ENCODE measurements around the gene P3H3.

Gene P3H3

GRCh38 chr12:6796576-6796975 is 31.6 kb upstream of the P3H3 start:
- H3K79me2 ChIP-seq (ENCODE audit: low read length), result no peaks in the 10 kb centered on the region
- H2AFZ ChIP-seq (ENCODE audit: low read length), result no peak overlapping the region
- no peak for DNase-seq
- no peaks in the 10 kb centered on the region for H3K27me3 ChIP-seq (replicated peaks; ENCODE audit: insufficient read depth, low read length)
- no peaks in the 10 kb centered on the region for H3K9me3 ChIP-seq (replicated peaks; ENCODE audit: insufficient read depth, low read length)
- TF ChIP-seq EZH2 (optimal IDR thresholded peaks at IDR 0.05; ENCODE audit: low read depth, low read length) (no peak), EZH2phosphoT487 (IDR thresholded peaks at IDR 0.05; ENCODE audit: low read length) (no peak), CTCF (IDR thresholded peaks at IDR 0.05; ENCODE audit: low read length) (no peak)
- no peaks in the 10 kb centered on the region for H3K36me3 ChIP-seq (replicated peaks; ENCODE audit: insufficient read depth, low read length)
- no peaks in the 10 kb centered on the region for H3F3A ChIP-seq (ENCODE audit: insufficient read depth, low read length)
- no peaks in the 10 kb centered on the region for H3K9me2 ChIP-seq (replicated peaks; ENCODE audit: insufficient read depth, low read length)
- no peak overlapping the region for H3K4me2 ChIP-seq (ENCODE audit: low read depth, low read length)
- no peak overlapping the region for H3K4me3 ChIP-seq (ENCODE audit: low read length)
- H3K4me1 ChIP-seq (ENCODE audit: low read length), result no peaks in the 10 kb centered on the region
- no peak overlapping the region for H3K27ac ChIP-seq (ENCODE audit: low read length)
- H3K9ac ChIP-seq (ENCODE audit: low read length), result no peak overlapping the region
- no peaks in the 10 kb centered on the region for H4K20me1 ChIP-seq (ENCODE audit: insufficient read depth, low read length)

- Histone ChIP-seq H3K27ac (ENCODE audit: low read length) (no peak overlapping the region), H2AFZ (ENCODE audit: low read length) (no peak overlapping the region), H3K4me2 (ENCODE audit: low read depth, low read length) (no peak overlapping the region), H3K9me3 (replicated peaks; ENCODE audit: insufficient read depth, low read length) (no peaks in the 10 kb centered on the region), H3K36me3 (replicated peaks; ENCODE audit: insufficient read depth, low read length) (no peaks in the 10 kb centered on the region), H3K9me2 (replicated peaks; ENCODE audit: insufficient read depth, low read length) (no peaks in the 10 kb centered on the region), H3K27me3 (replicated peaks; ENCODE audit: insufficient read depth, low read length) (no peaks in the 10 kb centered on the region), H4K20me1 (ENCODE audit: insufficient read depth, low read length) (no peaks in the 10 kb centered on the region), H3F3A (ENCODE audit: insufficient read depth, low read length) (no peaks in the 10 kb centered on the region), H3K4me3 (ENCODE audit: low read length) (no peak overlapping the region), H3K9ac (ENCODE audit: low read length) (no peak overlapping the region), H3K79me2 (ENCODE audit: low read length) (no peaks in the 10 kb centered on the region), H3K4me1 (ENCODE audit: low read length) (no peaks in the 10 kb centered on the region)
- no peak for TF ChIP-seq EZH2 (optimal IDR thresholded peaks at IDR 0.05; ENCODE audit: low read depth, low read length)
- TF ChIP-seq EZH2phosphoT487 (IDR thresholded peaks at IDR 0.05; ENCODE audit: low read length), result no peak
- no peak for TF ChIP-seq CTCF (IDR thresholded peaks at IDR 0.05; ENCODE audit: low read length)
- no peak for DNase-seq
These were observed 29.1 kb upstream of the P3H3 start for GRCh38 chr12:6799147-6799546.

- H3K27me3 ChIP-seq (replicated peaks; ENCODE audit: insufficient read depth, low read length), result no peaks in the 10 kb centered on the region
- no peak overlapping the region for H3K27ac ChIP-seq (ENCODE audit: low read length)
- H3K9ac ChIP-seq (ENCODE audit: low read length), result no peak overlapping the region
- TF ChIP-seq EZH2phosphoT487 (IDR thresholded peaks at IDR 0.05; ENCODE audit: low read length) (no peak), EZH2 (optimal IDR thresholded peaks at IDR 0.05; ENCODE audit: low read depth, low read length) (no peak), CTCF (IDR thresholded peaks at IDR 0.05; ENCODE audit: low read length) (no peak)
- no peaks in the 10 kb centered on the region for H3K79me2 ChIP-seq (ENCODE audit: low read length)
- no peaks in the 10 kb centered on the region for H3K36me3 ChIP-seq (replicated peaks; ENCODE audit: insufficient read depth, low read length)
- H3K4me3 ChIP-seq (ENCODE audit: low read length), result no peak overlapping the region
- H3K9me2 ChIP-seq (replicated peaks; ENCODE audit: insufficient read depth, low read length), result no peaks in the 10 kb centered on the region
- no peaks in the 10 kb centered on the region for H3F3A ChIP-seq (ENCODE audit: insufficient read depth, low read length)
- no peaks in the 10 kb centered on the region for H3K9me3 ChIP-seq (replicated peaks; ENCODE audit: insufficient read depth, low read length)
- no peaks in the 10 kb centered on the region for H4K20me1 ChIP-seq (ENCODE audit: insufficient read depth, low read length)
- H2AFZ ChIP-seq (ENCODE audit: low read length), result no peak overlapping the region
- no peak for DNase-seq
- H3K4me2 ChIP-seq (ENCODE audit: low read depth, low read length), result no peak overlapping the region
- no peaks in the 10 kb centered on the region for H3K4me1 ChIP-seq (ENCODE audit: low read length)
These were observed 21.0 kb upstream of the P3H3 start for GRCh38 chr12:6807170-6807569.
